DOHH2 (cell line): ENCODE measurements around the gene ZNF580.

Experiments
- H3F3A ChIP-seq: fragments of 200-600 bp; sonication (generic), shearing (Covaris generic); 2 replicates; pipeline ENCODE4 v1.6.0; 2016; ENCODE audit warnings: antibody characterized with exemption, mild to moderate bottlenecking; ENCODE audit not compliant: control insufficient read depth, insufficient read depth
- H3K27ac ChIP-seq: fragments of 200-600 bp; sonication (generic); 2 replicates; pipeline ENCODE4 v1.5.1; 2014; ENCODE audit warnings: low read depth, mild to moderate bottlenecking, low read length, moderate library complexity
- H3K27me3 ChIP-seq: fragments of 200-600 bp; sonication (generic); 2 replicates; pipeline ENCODE4 v1.6.1; 2014; ENCODE audit warnings: mild to moderate bottlenecking, low read length, mixed read lengths; ENCODE audit not compliant: control insufficient read depth
- H3K36me3 ChIP-seq: fragments of 200-600 bp; sonication (generic); 2 replicates; pipeline ENCODE4 v1.6.1; 2014; ENCODE audit warnings: mild to moderate bottlenecking, low read length, moderate library complexity, mixed read lengths; ENCODE audit not compliant: control insufficient read depth
- H3K4me1 ChIP-seq: fragments of 200-600 bp; sonication (generic); 2 replicates; pipeline ENCODE4 v1.6.1; 2014; ENCODE audit warnings: mild to moderate bottlenecking, low read length, mixed read lengths; ENCODE audit not compliant: control insufficient read depth
- H3K4me2 ChIP-seq: fragments of 200-600 bp; sonication (generic); 2 replicates; pipeline ENCODE4 v1.6.0; 2014; ENCODE audit warnings: mild to moderate bottlenecking, low read length, moderate library complexity
- H3K4me3 ChIP-seq: fragments of 200-600 bp; sonication (generic); 2 replicates; pipeline ENCODE4 v1.5.1; 2014; ENCODE audit warnings: mild to moderate bottlenecking, low read length, mixed read lengths
- H3K79me2 ChIP-seq: fragments of 200-600 bp; sonication (generic); 2 replicates; pipeline ENCODE4 v1.6.1; 2014; ENCODE audit warnings: mild to moderate bottlenecking, low read length, mixed read lengths; ENCODE audit not compliant: control insufficient read depth
- H3K9me2 ChIP-seq: fragments of 200-600 bp; sonication (generic); replicated peaks from 2 replicates; pipeline ENCODE4 v1.6.1; 2014; ENCODE audit warnings: mild to moderate bottlenecking, low read length, mixed read lengths; ENCODE audit not compliant: control insufficient read depth
- H3K9me3 ChIP-seq: fragments of 200-600 bp; sonication (generic); 2 replicates; pipeline ENCODE4 v1.6.1; 2014; ENCODE audit warnings: antibody characterized with exemption, low read length, mixed read lengths; ENCODE audit not compliant: control insufficient read depth, insufficient read depth
- H4K20me1 ChIP-seq: fragments of 200-600 bp; sonication (generic); 2 replicates; pipeline ENCODE4 v1.6.0; 2014; ENCODE audit warnings: low read depth, mild to moderate bottlenecking, antibody characterized with exemption, low read length, moderate library complexity; ENCODE audit not compliant: control insufficient read depth, insufficient read depth
- CTCF ChIP-seq: fragments of 200-600 bp; sonication (generic); IDR thresholded peaks from one replicate; pipeline ENCODE4 v1.5.1; 2014; ENCODE audit warnings: antibody characterized with exemption, mild to moderate bottlenecking, low read depth, low read length; ENCODE audit not compliant: poor library complexity, severe bottlenecking
- EZH2phosphoT487 ChIP-seq: fragments of 200-600 bp; sonication (generic); IDR thresholded peaks from 2 replicates; pipeline ENCODE4 v1.6.1; 2017; ENCODE audit warnings: borderline replicate concordance, mild to moderate bottlenecking, antibody characterized with exemption, low read length, moderate library complexity, mixed read lengths

ZNF580 gene

GRCh38 chr19:55681131-55682092, 40.6 kb downstream of the ZNF580 start:
- Histone ChIP-seq H3K9me2 (no peaks in the 10 kb centered on the region), H3K79me2 (peaks cover 95% of the 10 kb centered on the region), H3K4me3 (no peak overlapping the region), H3K27me3 (no peaks in the 10 kb centered on the region), H3K4me2 (no peak overlapping the region), H3K27ac (no peak overlapping the region), H3K9me3 (no peaks in the 10 kb centered on the region), H3F3A (peaks cover 13% of the 10 kb centered on the region), H3K36me3 (peaks cover 91% of the 10 kb centered on the region), H3K4me1 (peaks cover 34% of the 10 kb centered on the region), H4K20me1 (peaks cover 4% of the 10 kb centered on the region; the same call in 1 of the 2 replicates)
- TF ChIP-seq EZH2phosphoT487 (no peak), CTCF (no peak)

GRCh38 chr19:55683449-55684261, 42.9 kb downstream of the ZNF580 start:
- Histone ChIP-seq H3K4me2 (no peak overlapping the region), H3K79me2 (peaks cover 93% of the 10 kb centered on the region), H3F3A (no peaks in the 10 kb centered on the region), H3K9me2 (no peaks in the 10 kb centered on the region), H3K4me3 (no peak overlapping the region), H3K4me1 (peaks cover 13% of the 10 kb centered on the region), H4K20me1 (peaks cover 9% of the 10 kb centered on the region; the same call in 1 of the 2 replicates), H3K27ac (no peak overlapping the region), H3K9me3 (no peaks in the 10 kb centered on the region), H3K36me3 (peaks cover 91% of the 10 kb centered on the region), H3K27me3 (no peaks in the 10 kb centered on the region)
- no peak for TF ChIP-seq EZH2phosphoT487
- no peak for TF ChIP-seq CTCF

GRCh38 chr19:55684946-55685681, 44.3 kb downstream of the ZNF580 start:
- 0 out of 2 replicates have a peak, but pooled peaks cover 5% of the 10 kb centered on the region for H4K20me1 ChIP-seq
- H3K4me3 ChIP-seq = no peak overlapping the region
- H3K27ac ChIP-seq = no peak overlapping the region
- H3K27me3 ChIP-seq = no peaks in the 10 kb centered on the region
- TF ChIP-seq EZH2phosphoT487 (no peak), CTCF (no peak)
- H3K4me2 ChIP-seq = no peak overlapping the region
- no peaks in the 10 kb centered on the region; the same call in 1 of the 2 replicates for H3K4me1 ChIP-seq
- no peaks in the 10 kb centered on the region for H3K9me3 ChIP-seq
- peaks cover 79% of the 10 kb centered on the region for H3K79me2 ChIP-seq
- no peaks in the 10 kb centered on the region for H3K9me2 ChIP-seq
- H3F3A ChIP-seq = no peaks in the 10 kb centered on the region
- peaks cover 91% of the 10 kb centered on the region for H3K36me3 ChIP-seq
